Liver (tissue), 9 donors: ENCODE results near the gene COG7. TPM values are rescaled to one million over a fixed set of nuclear protein-coding genes. Genes with fewer than 3 reads are reported as not detected.

Experiments used
- DNase-seq: peaks from one replicate; pipeline ENCODE4 v3.0.0-alpha.2; 2017; ENCODE audit warnings: low spot score
- H3K27ac ChIP-seq, 2 donors: one replicate each; pipeline ENCODE4 v1.7.0; 2013; ENCODE audit warnings: inconsistent platforms in 2 of 2, low read length in 2 of 2, control low read depth in 1 of 2, low read depth in 1 of 2, mild to moderate bottlenecking in 1 of 2
- H3K27me3 ChIP-seq, 4 donors: one replicate each; pipeline versions ENCODE4 v1.6.1 to v1.7.0; 2013; ENCODE audit warnings: low read length in 3 of 4, inconsistent platforms in 1 of 4, mild to moderate bottlenecking in 1 of 4, moderate library complexity in 1 of 4; ENCODE audit not compliant: control insufficient read depth in 4 of 4, insufficient read depth in 4 of 4
- H3K36me3 ChIP-seq, 4 donors: one replicate each; pipeline versions ENCODE4 v1.6.1 to v1.7.0; 2013; ENCODE audit warnings: low read length in 3 of 4, mild to moderate bottlenecking in 3 of 4, low read depth in 1 of 4, moderate library complexity in 1 of 4; ENCODE audit not compliant: control insufficient read depth in 4 of 4, insufficient read depth in 3 of 4
- H3K4me1 ChIP-seq, 4 donors: one replicate each; pipeline versions ENCODE4 v1.6.1 to v1.7.0; 2013; ENCODE audit warnings: low read length in 3 of 4, mild to moderate bottlenecking in 3 of 4, moderate library complexity in 1 of 4; ENCODE audit not compliant: control insufficient read depth in 4 of 4, insufficient read depth in 4 of 4
- H3K4me3 ChIP-seq, 3 donors: one replicate each; pipeline versions ENCODE4 v1.6.1 to v1.7.0; 2013; ENCODE audit warnings: low read length in 3 of 3, control low read depth in 1 of 3, low read depth in 1 of 3, mild to moderate bottlenecking in 1 of 3
- H3K9ac ChIP-seq, 2 donors: one replicate each; pipeline ENCODE4 v1.7.0; 2013; ENCODE audit warnings: low read length in 2 of 2, mild to moderate bottlenecking in 2 of 2, moderate library complexity in 2 of 2, control low read depth in 1 of 2, low read depth in 1 of 2
- H3K9me3 ChIP-seq, 4 donors: one replicate each; pipeline versions ENCODE4 v1.6.1 to v1.7.0; 2013; ENCODE audit warnings: low read length in 3 of 4; ENCODE audit not compliant: control insufficient read depth in 4 of 4
- ATF3 ChIP-seq: IDR thresholded peaks from 2 replicates; pipeline ENCODE4 v1.6.1; 2016; ENCODE audit warnings: antibody characterized with exemption
- CTCF ChIP-seq: fragments of 150-350 bp; IDR thresholded peaks from 2 replicates; pipeline ENCODE4 v1.5.1; 2017; ENCODE audit warnings: improper control_type of control experiment, low read depth, low read length; ENCODE audit not compliant: missing input control
- EGR1 ChIP-seq, 2 donors: IDR thresholded peaks; 2 replicates each; pipeline ENCODE4 v1.6.1; 2016 to 2018; ENCODE audit warnings: antibody characterized with exemption in 2 of 2, low read depth in 2 of 2
- FOXA1 ChIP-seq: IDR thresholded peaks from 2 replicates; pipeline ENCODE4 v1.6.1; 2016; ENCODE audit warnings: antibody characterized with exemption
- FOXA2 ChIP-seq: IDR thresholded peaks from 2 replicates; pipeline ENCODE4 v1.6.1; 2016; ENCODE audit warnings: antibody characterized with exemption
- GABPA ChIP-seq, 2 donors: IDR thresholded peaks in 1 of 2; conservative IDR thresholded peaks in 1 of 2; 2 replicates each; pipeline ENCODE4 v1.6.1; 2016; ENCODE audit warnings: antibody characterized with exemption in 2 of 2, mild to moderate bottlenecking in 1 of 2, moderate library complexity in 1 of 2
- HNF4A ChIP-seq, 2 donors: conservative IDR thresholded peaks; 2 replicates each; pipeline ENCODE4 v1.6.1; 2016; ENCODE audit warnings: antibody characterized with exemption in 2 of 2, mild to moderate bottlenecking in 2 of 2
- MAX ChIP-seq: IDR thresholded peaks from 2 replicates; pipeline ENCODE4 v1.6.1; 2016; ENCODE audit warnings: antibody characterized with exemption
- RXRA ChIP-seq, 2 donors: IDR thresholded peaks; 2 replicates each; pipeline ENCODE4 v1.6.1; 2017 to 2018; ENCODE audit warnings: antibody characterized with exemption in 2 of 2, mild to moderate bottlenecking in 1 of 2
- SP1 ChIP-seq: IDR thresholded peaks from 2 replicates; pipeline ENCODE4 v1.6.1; 2018; ENCODE audit warnings: antibody characterized with exemption, mild to moderate bottlenecking
- TAF1 ChIP-seq: conservative IDR thresholded peaks from 2 replicates; pipeline ENCODE4 v1.6.1; 2016; ENCODE audit warnings: antibody characterized with exemption, mild to moderate bottlenecking
- YY1 ChIP-seq: IDR thresholded peaks from 2 replicates; pipeline ENCODE4 v1.6.1; 2016; ENCODE audit warnings: antibody characterized with exemption, mild to moderate bottlenecking
- WGBS: extraction: QIAGEN DNeasy Blood & Tissue Kit; methylation state at CpG from one replicate; pipeline ENCODE4 v1.1.7; 2013; 5-methylcytosine and 5-hydroxymethylcytosine counted together
- polyA plus RNA-seq, 2 donors: library from polyadenylated mRNA; stranded (reverse) in 1 of 2; unstranded in 1 of 2; fragments of 200-250 nt in 1 of 2; fragments of >200 nt in 1 of 2; fragmentation: Nextera tagmentation in 1 of 2; extraction: Ambion mirVana in 1 of 2; gene quantifications; one replicate each; pipeline versions ENCODE4 v1.2.1 to v1.2.3, GENCODE V29; 2013 to 2015
- total RNA-seq, 2 donors: library from RNA; depleted of rRNA; stranded (reverse); fragments of >200 nt; gene quantifications; one replicate each; pipeline ENCODE4 v1.2.3, GENCODE V29; 2014
- donor health status: healthy.
- donor health status: healthy.
- donor health status: healthy.
- donor health status: healthy.
- donor health status: healthy.

COG7 gene
- total and polyA plus RNA-seq, 4 donors: 5.1 to 11.4 (median 6.6) TPM

GRCh38 chr16:23501291-23501690 lies 48.3 kb upstream of the COG7 start:
- Histone ChIP-seq H3K4me3 (no peak overlapping the region), H3K27ac (no peak overlapping the region), H3K9me3 (no peaks in the 10 kb centered on the region), H3K4me1 (peaks cover 15 to 30% (median 20%) of the 10 kb centered on the region in 4 donors), H3K9ac (no peak overlapping the region), H3K27me3 (no peaks in the 10 kb centered on the region), H3K36me3 (no peaks in the 10 kb centered on the region)
- TF ChIP-seq FOXA1: no peak
- peak; percentile 69 for TF ChIP-seq YY1
- peak; percentile 12 for TF ChIP-seq MAX
- peak; percentile 11 for TF ChIP-seq FOXA2
- peak in 1 of 2 donors; percentile 36 for TF ChIP-seq HNF4A (conservative IDR thresholded peaks at IDR 0.05)
- WGBS: 39% methylated on average over 5 of the region's 5 CpGs
- no peak for DNase-seq

- peaks cover 0 to under 1% (median 0%) of the 10 kb centered on the region in 4 donors for H3K36me3 ChIP-seq
- no peak overlapping the region for H3K4me3 ChIP-seq
- no peaks in the 10 kb centered on the region for H3K27me3 ChIP-seq
- TF ChIP-seq RXRA (IDR thresholded peaks at IDR 0.05) (peak; percentile 22 to 32), YY1 (no peak), HNF4A (conservative IDR thresholded peaks at IDR 0.05) (no peak)
- no peaks in the 10 kb centered on the region for H3K9me3 ChIP-seq
- H3K9ac ChIP-seq: no peak overlapping the region
- no peak overlapping the region for H3K27ac ChIP-seq
- DNase-seq: no peak
- WGBS: 54% methylated on average over 4 of the region's 4 CpGs
- peaks cover 15 to 30% (median 20%) of the 10 kb centered on the region in 4 donors for H3K4me1 ChIP-seq
Measured at GRCh38 chr16:23500862-23501225, 47.9 kb upstream of the COG7 start.

GRCh38 chr16:23500212-23500861 lies 47.3 kb upstream of the COG7 start:
- Histone ChIP-seq H3K36me3 (peaks cover 0 to 4% (median 2%) of the 10 kb centered on the region in 4 donors), H3K27ac (no peak overlapping the region), H3K27me3 (no peaks in the 10 kb centered on the region), H3K9ac (no peak overlapping the region), H3K9me3 (no peaks in the 10 kb centered on the region), H3K4me1 (peaks cover 11 to 30% (median 20%) of the 10 kb centered on the region in 4 donors), H3K4me3 (no peak overlapping the region)
- WGBS: 93% methylated on average over 20 of the region's 20 CpGs
- DNase-seq: peak; percentile 44
- TF ChIP-seq FOXA2 (no peak), CTCF (no peak), EGR1 (IDR thresholded peaks at IDR 0.05; ENCODE audit: low read depth in 2 of 2) (no peak), GABPA (IDR thresholded peaks at IDR 0.05 in 1 of 2, conservative IDR thresholded peaks at IDR 0.05 in 1 of 2) (no peak), FOXA1 (no peak), ATF3 (no peak), TAF1 (no peak), SP1 (no peak), RXRA (IDR thresholded peaks at IDR 0.05) (no peak), HNF4A (conservative IDR thresholded peaks at IDR 0.05) (no peak)
